OCI-LY1 (cell line): ENCODE data around the gene CFD.

ENCODE experiments used
- H2AFZ ChIP-seq: fragments of 200-600 bp; sonication (generic), shearing (Covaris generic); 2 replicates; pipeline ENCODE4 v1.6.0; 2014; ENCODE audit warnings: antibody characterized with exemption, mild to moderate bottlenecking, low read length
- H3F3A ChIP-seq: fragments of 200-600 bp; sonication (generic), shearing (Covaris generic); 2 replicates; pipeline ENCODE4 v1.6.0; 2014; ENCODE audit warnings: mild to moderate bottlenecking, antibody characterized with exemption, low read length, moderate library complexity; ENCODE audit not compliant: insufficient read depth
- H3K27ac ChIP-seq: fragments of 200-600 bp; sonication (generic); 2 replicates; pipeline ENCODE4 v1.5.1; 2014; ENCODE audit warnings: low read length, mixed run types, mild to moderate bottlenecking, low read depth; ENCODE audit not compliant: poor library complexity, severe bottlenecking
- H3K27me3 ChIP-seq: fragments of 200-600 bp; sonication (generic); 2 replicates; pipeline ENCODE4 v1.6.0; 2014; ENCODE audit warnings: antibody characterized with exemption, mild to moderate bottlenecking, low read length, moderate library complexity; ENCODE audit not compliant: insufficient read depth
- H3K36me3 ChIP-seq: fragments of 200-600 bp; sonication (generic); 2 replicates; pipeline ENCODE4 v1.6.1; 2014; ENCODE audit warnings: mild to moderate bottlenecking, antibody characterized with exemption, low read length, moderate library complexity, mixed read lengths; ENCODE audit not compliant: insufficient read depth
- H3K4me1 ChIP-seq: fragments of 200-600 bp; sonication (generic); 2 replicates; pipeline ENCODE4 v1.5.1; 2014; ENCODE audit warnings: mild to moderate bottlenecking, low read length, moderate library complexity; ENCODE audit not compliant: insufficient read depth, severe bottlenecking
- H3K4me2 ChIP-seq: fragments of 200-600 bp; sonication (generic), shearing (Covaris generic); 2 replicates; pipeline ENCODE4 v1.6.1; 2014; ENCODE audit warnings: low read length
- H3K4me3 ChIP-seq: fragments of 200-600 bp; sonication (generic); 2 replicates; pipeline ENCODE4 v1.5.1; 2014; ENCODE audit warnings: low read length, low read depth, mild to moderate bottlenecking, mixed read lengths; ENCODE audit not compliant: poor library complexity, severe bottlenecking
- H3K79me2 ChIP-seq: fragments of 200-600 bp; shearing (Covaris generic); 2 replicates; pipeline ENCODE4 v1.6.1; 2016; ENCODE audit warnings: mixed run types, low read length, mixed read lengths; ENCODE audit not compliant: insufficient read depth
- H3K9ac ChIP-seq: fragments of 200-600 bp; sonication (generic), shearing (Covaris generic); 2 replicates; pipeline ENCODE4 v1.6.1; 2014; ENCODE audit warnings: mild to moderate bottlenecking, low read length, mixed read lengths
- H3K9me2 ChIP-seq: fragments of 200-600 bp; sonication (generic), shearing (Covaris generic); 2 replicates; pipeline ENCODE4 v1.6.1; 2014; ENCODE audit warnings: low read depth, mild to moderate bottlenecking, low read length, mixed read lengths
- H3K9me3 ChIP-seq: fragments of 200-600 bp; shearing (Covaris generic); 2 replicates; pipeline ENCODE4 v1.6.1; 2014; ENCODE audit warnings: low read length, mixed read lengths
- H4K20me1 ChIP-seq: fragments of 200-600 bp; sonication (generic), shearing (Covaris generic); 2 replicates; pipeline ENCODE4 v1.6.0; 2016; ENCODE audit warnings: mild to moderate bottlenecking, low read length; ENCODE audit not compliant: insufficient read depth
- EZH2 ChIP-seq: fragments of 200-600 bp; sonication (generic), shearing (Covaris generic); IDR thresholded peaks from 2 replicates; pipeline ENCODE4 v1.8.0; 2017; ENCODE audit warnings: borderline replicate concordance, mixed run types, mild to moderate bottlenecking, antibody characterized with exemption, low read length, moderate library complexity, mixed read lengths
- TF ChIP-seq, protein P1 (sequence below): fragments of 200-600 bp; sonication (generic), shearing (Covaris generic); IDR thresholded peaks from 2 replicates; pipeline ENCODE4 v1.5.1; 2017; ENCODE audit warnings: mild to moderate bottlenecking, antibody characterized with exemption, low read length, moderate library complexity, mixed read lengths

The CFD gene

DNA sequence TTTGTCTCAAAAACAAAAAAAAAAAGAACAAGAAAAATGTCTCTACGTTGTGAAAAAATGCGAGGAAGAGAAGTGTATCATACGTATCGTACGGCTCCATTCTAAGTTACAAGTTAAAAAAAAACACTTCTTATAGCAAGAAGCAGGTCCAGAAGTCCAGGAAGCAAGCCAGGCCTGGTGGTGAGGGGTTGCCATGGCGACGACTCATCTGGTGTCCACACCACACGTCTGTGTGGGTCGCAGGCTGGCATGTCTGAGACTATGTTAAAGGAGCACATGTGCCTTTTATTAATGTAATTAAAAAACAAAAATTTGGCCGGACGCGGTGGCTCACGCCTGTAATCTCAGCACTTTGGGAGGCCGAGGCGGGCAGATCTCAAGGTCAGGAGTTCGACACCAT lies 27.6 kb downstream of the CFD start:
- H3K9me2 ChIP-seq = no peaks in the 10 kb centered on the region
- peaks cover 4% of the 10 kb centered on the region; the same call in 1 of the 2 replicates for H3F3A ChIP-seq
- H3K4me1 ChIP-seq = peaks cover 11% of the 10 kb centered on the region
- no peaks in the 10 kb centered on the region for H3K79me2 ChIP-seq
- no peak overlapping the region for H2AFZ ChIP-seq
- H3K36me3 ChIP-seq = peaks cover 48% of the 10 kb centered on the region
- no peak for TF ChIP-seq EZH2
- TF ChIP-seq, protein P1, sequence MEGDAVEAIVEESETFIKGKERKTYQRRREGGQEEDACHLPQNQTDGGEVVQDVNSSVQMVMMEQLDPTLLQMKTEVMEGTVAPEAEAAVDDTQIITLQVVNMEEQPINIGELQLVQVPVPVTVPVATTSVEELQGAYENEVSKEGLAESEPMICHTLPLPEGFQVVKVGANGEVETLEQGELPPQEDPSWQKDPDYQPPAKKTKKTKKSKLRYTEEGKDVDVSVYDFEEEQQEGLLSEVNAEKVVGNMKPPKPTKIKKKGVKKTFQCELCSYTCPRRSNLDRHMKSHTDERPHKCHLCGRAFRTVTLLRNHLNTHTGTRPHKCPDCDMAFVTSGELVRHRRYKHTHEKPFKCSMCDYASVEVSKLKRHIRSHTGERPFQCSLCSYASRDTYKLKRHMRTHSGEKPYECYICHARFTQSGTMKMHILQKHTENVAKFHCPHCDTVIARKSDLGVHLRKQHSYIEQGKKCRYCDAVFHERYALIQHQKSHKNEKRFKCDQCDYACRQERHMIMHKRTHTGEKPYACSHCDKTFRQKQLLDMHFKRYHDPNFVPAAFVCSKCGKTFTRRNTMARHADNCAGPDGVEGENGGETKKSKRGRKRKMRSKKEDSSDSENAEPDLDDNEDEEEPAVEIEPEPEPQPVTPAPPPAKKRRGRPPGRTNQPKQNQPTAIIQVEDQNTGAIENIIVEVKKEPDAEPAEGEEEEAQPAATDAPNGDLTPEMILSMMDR = no peak
- no peak overlapping the region for H3K4me2 ChIP-seq
- no peaks in the 10 kb centered on the region for H3K9me3 ChIP-seq
- no peaks in the 10 kb centered on the region for H3K27me3 ChIP-seq
- no peaks in the 10 kb centered on the region for H4K20me1 ChIP-seq
- no peak overlapping the region for H3K4me3 ChIP-seq
- no peak overlapping the region for H3K27ac ChIP-seq
- no peak overlapping the region for H3K9ac ChIP-seq

DNA sequence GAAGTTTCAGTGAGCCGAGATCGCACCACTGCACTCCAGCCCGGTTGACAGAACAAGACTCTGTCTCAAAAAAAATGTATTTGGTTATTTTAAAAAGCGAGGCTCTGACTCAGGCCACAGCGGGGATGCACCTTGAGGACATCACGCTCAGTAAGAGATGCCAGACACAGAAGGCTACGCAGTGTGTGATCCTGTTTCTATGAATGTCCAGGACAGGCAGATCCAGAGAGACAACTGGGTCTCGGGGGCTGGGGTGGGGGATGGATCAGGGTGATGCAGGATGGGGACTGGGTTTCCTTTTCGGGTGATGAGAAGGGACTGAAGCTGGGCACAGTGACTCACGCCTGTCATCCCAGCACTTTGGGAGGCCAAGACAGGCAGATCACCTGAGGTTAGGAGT lies 28.1 kb downstream of the CFD start:
- Histone ChIP-seq H3K4me2 (no peak overlapping the region), H3K9me2 (no peaks in the 10 kb centered on the region), H3K79me2 (no peaks in the 10 kb centered on the region), H3F3A (peaks cover 4% of the 10 kb centered on the region; the same call in 1 of the 2 replicates), H3K4me3 (no peak overlapping the region), H4K20me1 (no peaks in the 10 kb centered on the region), H3K27me3 (no peaks in the 10 kb centered on the region), H3K9ac (no peak overlapping the region), H3K9me3 (no peaks in the 10 kb centered on the region), H3K36me3 (peaks cover 43% of the 10 kb centered on the region), H3K27ac (no peak overlapping the region), H3K4me1 (peaks cover 14% of the 10 kb centered on the region), H2AFZ (no peak overlapping the region)
- TF ChIP-seq, protein P1 = no peak
- TF ChIP-seq EZH2 = no peak

DNA sequence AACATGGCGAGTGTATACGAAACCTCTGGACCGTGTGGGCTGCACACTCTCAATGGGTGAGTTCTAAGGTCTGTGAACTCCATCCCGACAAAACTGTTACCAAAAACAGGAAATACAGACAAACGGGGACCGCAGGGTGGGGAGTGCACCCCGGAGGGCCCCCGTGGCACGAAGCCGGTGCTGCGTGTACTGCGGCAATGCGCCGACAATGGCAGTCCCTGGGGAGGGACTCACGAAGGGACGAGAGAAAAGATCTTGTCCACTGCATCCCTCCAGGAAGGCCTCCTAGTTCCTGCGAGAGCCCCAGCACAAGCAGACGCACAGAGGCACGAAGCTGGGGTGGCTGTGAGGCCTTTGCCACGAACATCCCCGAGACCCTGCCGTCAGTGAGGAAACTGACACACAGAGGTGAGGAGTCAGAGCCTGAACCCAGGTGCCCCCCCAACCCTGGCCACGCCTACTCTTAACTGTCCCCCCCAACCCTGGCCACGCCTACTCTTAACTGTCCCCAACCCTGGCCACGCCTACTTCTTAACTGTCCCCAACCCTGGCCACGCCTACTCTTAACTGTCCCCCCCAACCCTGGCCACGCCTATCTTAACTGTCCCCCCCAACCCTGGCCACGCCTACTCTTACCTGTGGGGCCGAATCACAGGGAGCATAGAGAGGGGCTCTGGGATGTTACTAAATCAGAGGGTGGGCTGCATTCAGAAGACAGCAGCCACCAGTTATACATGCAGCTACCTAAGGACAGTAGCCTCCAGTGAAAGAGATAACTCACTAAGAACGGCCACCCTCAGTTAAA lies 29.3 kb downstream of the CFD start:
- Histone ChIP-seq H3K27me3 (no peaks in the 10 kb centered on the region), H3K36me3 (peaks cover 33% of the 10 kb centered on the region), H3K79me2 (no peaks in the 10 kb centered on the region), H4K20me1 (no peaks in the 10 kb centered on the region), H3F3A (peaks cover 4% of the 10 kb centered on the region; the same call in 1 of the 2 replicates), H3K4me2 (peak overlapping the region; percentile 12; the same call in 1 of the 2 replicates), H3K27ac (peak overlapping the region; percentile 68), H3K9ac (no peak overlapping the region), H3K4me3 (no peak overlapping the region), H3K4me1 (peaks cover 14% of the 10 kb centered on the region), H2AFZ (no peak overlapping the region), H3K9me3 (no peaks in the 10 kb centered on the region), H3K9me2 (no peaks in the 10 kb centered on the region)
- no peak for TF ChIP-seq EZH2
- TF ChIP-seq, protein P1 = no peak
